Measurements from ENCODE around the gene CELSR1. TPM values are rescaled to one million over a fixed set of nuclear protein-coding genes. Genes with fewer than 3 reads are reported as not detected.
"Not testable (repeated sequence)": the region's sequence is repeated elsewhere in the genome, so short reads cannot be mapped to it uniquely, and the experiment has no call there.

Gene CELSR1
- total RNA-seq, 2 experiments from 2014 or later, result 0.10 to 0.17 TPM

- POLR2A ChIA-PET, result no interaction called here
- CTCF ChIA-PET, result no interaction called here
These were observed 120.4 kb downstream of the CELSR1 start for GRCh38 chr22:46416891-46417580.

- POLR2A ChIA-PET, result no interaction called here
- CTCF ChIA-PET, result no interaction called here
These were observed 120.9 kb downstream of the CELSR1 start for GRCh38 chr22:46416520-46416871.

- ChIA-PET CTCF (no interaction called here), POLR2A (no interaction called here)
These were observed 121.5 kb downstream of the CELSR1 start for GRCh38 chr22:46415776-46416519.

GRCh38 chr22:46414704-46415103 is 122.7 kb downstream of the CELSR1 start:
- CTCF ChIA-PET, result no interaction called here
- POLR2A ChIA-PET, result no interaction called here

- ChIA-PET CTCF (no interaction called here), POLR2A (no interaction called here)
These were observed 123.6 kb downstream of the CELSR1 start for GRCh38 chr22:46413725-46414379.

GRCh38 chr22:46411347-46411746 is 126.1 kb downstream of the CELSR1 start:
- ChIA-PET CTCF (no interaction called here), POLR2A (no interaction called here)

GRCh38 chr22:46410291-46410808 is 127.1 kb downstream of the CELSR1 start:
- ChIA-PET CTCF (no interaction called here), POLR2A (no interaction called here)

GRCh38 chr22:46409631-46410210 is 127.7 kb downstream of the CELSR1 start:
- CTCF ChIA-PET, result no interaction called here
- POLR2A ChIA-PET, result no interaction called here

- ChIA-PET POLR2A (no interaction called here), CTCF (no interaction called here)
These were observed 128.6 kb downstream of the CELSR1 start for GRCh38 chr22:46408568-46409506.

- CTCF ChIA-PET, result no interaction called here
These were observed 129.7 kb downstream of the CELSR1 start for GRCh38 chr22:46407748-46408147.

GRCh38 chr22:46406791-46407190 is 130.6 kb downstream of the CELSR1 start:
- ChIA-PET CTCF (no interaction called here), POLR2A (no interaction called here)

More at GRCh38 chr22:46407748-46408147, 129.7 kb downstream of the CELSR1 start:
- POLR2A ChIA-PET, result no interaction called here

- POLR2A ChIA-PET, result no interaction called here
- CTCF ChIA-PET, result no interaction called here
These were observed 131.1 kb downstream of the CELSR1 start for GRCh38 chr22:46406349-46406748.

GRCh38 chr22:46405901-46406300 is 131.5 kb downstream of the CELSR1 start:
- ChIA-PET CTCF (no interaction called here), POLR2A (no interaction called here)

GRCh38 chr22:46403880-46404279 is 133.5 kb downstream of the CELSR1 start:
- CTCF ChIA-PET, result not testable (repeated sequence)

GRCh38 chr22:46402505-46402904 is 134.9 kb downstream of the CELSR1 start:
- ChIA-PET POLR2A (no interaction called here), CTCF (interaction anchor here (2.3 kb wide), 1 partner anchor 35 kb away, joined by 8 read pairs; no protein-coding TSS in a partner anchor)

More at GRCh38 chr22:46403880-46404279, 133.5 kb downstream of the CELSR1 start:
- POLR2A ChIA-PET, result not testable (repeated sequence)

GRCh38 chr22:46401370-46401769 is 136.1 kb downstream of the CELSR1 start:
- ChIA-PET CTCF (interaction anchor here (2.3 kb wide), 1 partner anchor 34 kb away, joined by 8 read pairs; no protein-coding TSS in a partner anchor), POLR2A (no interaction called here)

- CTCF ChIA-PET, result no interaction called here
These were observed 138.0 kb downstream of the CELSR1 start for GRCh38 chr22:46399251-46400024.

GRCh38 chr22:46397951-46398350 is 139.5 kb downstream of the CELSR1 start:
- ChIA-PET CTCF (no interaction called here), POLR2A (no interaction called here)

More at GRCh38 chr22:46399251-46400024, 138.0 kb downstream of the CELSR1 start:
- POLR2A ChIA-PET, result no interaction called here

GRCh38 chr22:46397514-46397913 is 139.9 kb downstream of the CELSR1 start:
- CTCF ChIA-PET, result no interaction called here

More at GRCh38 chr22:46397514-46397913, 139.9 kb downstream of the CELSR1 start:
- POLR2A ChIA-PET, result no interaction called here
